Sigmoid colon (tissue), 4 donors: Measurements from ENCODE around the gene LIMA1.

Experiments
- EP300 ChIP-seq, 4 donors: sonication (generic); formaldehyde crosslinking; IDR thresholded peaks; one replicate each; pipeline ENCODE4 v1.6.1; 2017; ENCODE audit warnings: antibody characterized with exemption in 4 of 4
- POLR2AphosphoS5 ChIP-seq, 4 donors: sonication (generic); formaldehyde crosslinking; IDR thresholded peaks; one replicate each; pipeline ENCODE4 v1.6.1; 2017; ENCODE audit warnings: antibody characterized with exemption in 4 of 4
- TF ChIP-seq, protein P1 (sequence below), 4 experiments: fragments of 450-650 bp in 3 of 4; fragments of 200-600 bp in 1 of 4; IDR thresholded peaks; one replicate each; pipeline ENCODE4 v1.5.1; 2016 to 2019; ENCODE audit warnings: antibody characterized with exemption in 4 of 4, mild to moderate bottlenecking in 3 of 4, moderate library complexity in 2 of 4

DNA sequence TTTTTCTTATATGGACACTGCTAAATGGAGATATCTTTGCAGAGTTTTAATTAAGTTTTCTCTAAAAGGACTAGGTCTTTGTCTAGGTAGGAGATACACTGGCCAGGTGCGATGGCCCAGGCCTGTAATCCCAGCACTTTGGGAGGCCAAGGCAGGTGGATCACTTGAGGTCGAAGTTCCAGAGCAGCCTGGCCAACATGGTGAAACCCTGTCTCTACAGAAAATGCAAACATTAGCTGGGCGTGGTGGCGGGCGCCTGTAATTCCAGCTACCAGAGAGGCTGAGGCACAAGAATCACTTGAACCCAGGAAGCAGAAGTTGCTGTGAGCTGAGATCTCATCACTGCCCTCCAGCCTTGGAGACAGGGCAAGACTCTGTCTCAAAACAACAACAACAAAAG is 99.1 kb downstream of the LIMA1 start:
- no peak for TF ChIP-seq POLR2AphosphoS5 (IDR thresholded peaks at IDR 0.05)
- TF ChIP-seq, protein P1, sequence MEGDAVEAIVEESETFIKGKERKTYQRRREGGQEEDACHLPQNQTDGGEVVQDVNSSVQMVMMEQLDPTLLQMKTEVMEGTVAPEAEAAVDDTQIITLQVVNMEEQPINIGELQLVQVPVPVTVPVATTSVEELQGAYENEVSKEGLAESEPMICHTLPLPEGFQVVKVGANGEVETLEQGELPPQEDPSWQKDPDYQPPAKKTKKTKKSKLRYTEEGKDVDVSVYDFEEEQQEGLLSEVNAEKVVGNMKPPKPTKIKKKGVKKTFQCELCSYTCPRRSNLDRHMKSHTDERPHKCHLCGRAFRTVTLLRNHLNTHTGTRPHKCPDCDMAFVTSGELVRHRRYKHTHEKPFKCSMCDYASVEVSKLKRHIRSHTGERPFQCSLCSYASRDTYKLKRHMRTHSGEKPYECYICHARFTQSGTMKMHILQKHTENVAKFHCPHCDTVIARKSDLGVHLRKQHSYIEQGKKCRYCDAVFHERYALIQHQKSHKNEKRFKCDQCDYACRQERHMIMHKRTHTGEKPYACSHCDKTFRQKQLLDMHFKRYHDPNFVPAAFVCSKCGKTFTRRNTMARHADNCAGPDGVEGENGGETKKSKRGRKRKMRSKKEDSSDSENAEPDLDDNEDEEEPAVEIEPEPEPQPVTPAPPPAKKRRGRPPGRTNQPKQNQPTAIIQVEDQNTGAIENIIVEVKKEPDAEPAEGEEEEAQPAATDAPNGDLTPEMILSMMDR (IDR thresholded peaks at IDR 0.05) = no peak
- TF ChIP-seq EP300 (IDR thresholded peaks at IDR 0.05) = no peak
